ENCODE data around the gene ISCU. TPM values are rescaled to one million over a fixed set of nuclear protein-coding genes. Genes with fewer than 3 reads are reported as not detected.

ISCU gene
- total RNA-seq, 1 donor: 184 TPM

DNA sequence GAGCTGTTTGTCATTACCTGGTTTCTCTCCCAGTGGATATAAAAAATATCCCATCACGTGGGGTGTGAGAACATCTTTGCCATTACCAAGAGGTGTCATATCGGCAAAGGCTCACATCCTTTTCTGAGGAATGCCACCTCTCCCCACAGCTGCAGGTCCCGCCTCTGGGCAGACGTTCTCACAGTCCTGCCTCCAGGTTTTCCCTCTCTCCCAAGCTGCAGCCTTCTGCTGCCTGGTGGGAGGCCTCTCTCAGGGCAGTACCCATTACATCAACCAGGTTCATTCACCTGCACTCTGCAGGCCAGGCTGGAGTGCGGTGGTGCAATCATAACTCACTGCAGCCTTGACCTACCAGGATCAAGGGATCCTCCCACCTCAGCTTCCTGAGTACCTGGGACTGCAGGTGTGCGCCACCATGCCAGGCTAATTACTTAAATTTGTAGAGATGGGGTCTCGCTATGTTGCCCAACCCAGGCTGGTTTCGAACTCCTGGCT is 50.4 kb downstream of the ISCU start:
- H3K27ac ChIP-seq (ENCODE audit: low read depth, low read length): peak overlapping the region; percentile 89
- H3K9me3 ChIP-seq (ENCODE audit: low read depth, low read length): peaks cover 5% of the 10 kb centered on the region
- TF ChIP-seq, protein P1, sequence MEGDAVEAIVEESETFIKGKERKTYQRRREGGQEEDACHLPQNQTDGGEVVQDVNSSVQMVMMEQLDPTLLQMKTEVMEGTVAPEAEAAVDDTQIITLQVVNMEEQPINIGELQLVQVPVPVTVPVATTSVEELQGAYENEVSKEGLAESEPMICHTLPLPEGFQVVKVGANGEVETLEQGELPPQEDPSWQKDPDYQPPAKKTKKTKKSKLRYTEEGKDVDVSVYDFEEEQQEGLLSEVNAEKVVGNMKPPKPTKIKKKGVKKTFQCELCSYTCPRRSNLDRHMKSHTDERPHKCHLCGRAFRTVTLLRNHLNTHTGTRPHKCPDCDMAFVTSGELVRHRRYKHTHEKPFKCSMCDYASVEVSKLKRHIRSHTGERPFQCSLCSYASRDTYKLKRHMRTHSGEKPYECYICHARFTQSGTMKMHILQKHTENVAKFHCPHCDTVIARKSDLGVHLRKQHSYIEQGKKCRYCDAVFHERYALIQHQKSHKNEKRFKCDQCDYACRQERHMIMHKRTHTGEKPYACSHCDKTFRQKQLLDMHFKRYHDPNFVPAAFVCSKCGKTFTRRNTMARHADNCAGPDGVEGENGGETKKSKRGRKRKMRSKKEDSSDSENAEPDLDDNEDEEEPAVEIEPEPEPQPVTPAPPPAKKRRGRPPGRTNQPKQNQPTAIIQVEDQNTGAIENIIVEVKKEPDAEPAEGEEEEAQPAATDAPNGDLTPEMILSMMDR (IDR thresholded peaks at IDR 0.05; ENCODE audit: extremely low read depth, low read depth, low read length): no peak
- peaks cover 37% of the 10 kb centered on the region for H3K4me1 ChIP-seq (ENCODE audit: insufficient read depth, low read length)
- no peak overlapping the region for H3K4me3 ChIP-seq (ENCODE audit: insufficient read depth, low read length)
- no peaks in the 10 kb centered on the region for H4K20me1 ChIP-seq (ENCODE audit: insufficient read depth, low read length)
- no peak overlapping the region for H2AFZ ChIP-seq (ENCODE audit: low read length)
- H3K27me3 ChIP-seq (ENCODE audit: insufficient read depth, low read length): no peaks in the 10 kb centered on the region
- DNase-seq (ENCODE audit: insufficient read length, low spot score, missing footprints): peak; percentile 48
- no peak overlapping the region for H3K4me2 ChIP-seq (ENCODE audit: insufficient read depth, low read length)
- no peaks in the 10 kb centered on the region for H3K36me3 ChIP-seq (ENCODE audit: insufficient read depth, low read length)
- H3K79me2 ChIP-seq (ENCODE audit: insufficient read depth, low read length): no peaks in the 10 kb centered on the region

DNA sequence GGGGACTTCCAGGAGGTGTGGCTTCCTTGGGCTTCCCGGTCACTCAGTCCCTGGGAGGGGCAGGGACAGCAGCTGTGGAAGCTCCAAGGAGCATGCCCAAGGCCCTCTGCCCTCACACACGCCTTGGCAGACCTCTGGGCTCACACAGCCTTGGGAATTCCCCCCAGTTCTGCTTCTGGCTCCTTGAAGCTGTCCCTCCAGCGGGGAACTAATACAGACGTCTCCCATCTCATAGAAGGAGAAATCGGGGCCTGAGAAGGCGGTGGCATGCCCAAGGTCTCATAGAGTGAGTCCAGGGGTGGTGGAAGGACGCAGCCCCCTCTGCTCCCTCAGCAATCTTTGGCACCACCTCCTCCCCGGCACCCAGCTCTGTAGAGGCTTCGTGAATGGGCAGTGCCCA is 51.2 kb downstream of the ISCU start:
- Histone ChIP-seq H4K20me1 (ENCODE audit: insufficient read depth, low read length) (no peaks in the 10 kb centered on the region), H3K36me3 (ENCODE audit: insufficient read depth, low read length) (no peaks in the 10 kb centered on the region), H3K9me3 (ENCODE audit: low read depth, low read length) (peaks cover 5% of the 10 kb centered on the region), H3K27me3 (ENCODE audit: insufficient read depth, low read length) (no peaks in the 10 kb centered on the region), H3K79me2 (ENCODE audit: insufficient read depth, low read length) (no peaks in the 10 kb centered on the region), H3K4me1 (ENCODE audit: insufficient read depth, low read length) (peaks cover 37% of the 10 kb centered on the region), H3K27ac (ENCODE audit: low read depth, low read length) (no peak overlapping the region), H3K4me3 (ENCODE audit: insufficient read depth, low read length) (no peak overlapping the region), H3K4me2 (ENCODE audit: insufficient read depth, low read length) (no peak overlapping the region), H2AFZ (ENCODE audit: low read length) (no peak overlapping the region)
- peak; percentile 68 for DNase-seq (ENCODE audit: insufficient read length, low spot score, missing footprints)
- TF ChIP-seq, protein P1 (IDR thresholded peaks at IDR 0.05; ENCODE audit: extremely low read depth, low read depth, low read length): no peak

DNA sequence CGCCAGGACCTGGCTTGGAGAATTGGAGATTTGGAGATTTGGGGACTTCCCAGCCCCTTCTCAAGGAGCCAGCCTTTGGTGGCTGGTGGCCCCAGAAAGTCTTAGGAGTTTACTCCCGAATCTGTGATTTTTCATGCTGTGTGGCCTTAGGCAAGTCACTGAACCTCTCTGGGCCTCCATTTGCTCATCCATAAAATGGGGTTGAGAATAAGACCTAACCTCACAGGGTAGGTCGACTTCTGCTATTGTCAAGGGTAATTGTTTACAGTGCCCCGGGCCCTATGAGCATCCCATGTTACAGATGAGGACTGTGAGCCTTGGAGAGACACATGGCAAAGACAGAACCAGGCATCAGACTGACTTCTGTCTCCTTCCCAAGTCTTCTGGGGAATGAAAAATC is 51.6 kb downstream of the ISCU start:
- no peak overlapping the region for H3K4me3 ChIP-seq (ENCODE audit: insufficient read depth, low read length)
- H3K27me3 ChIP-seq (ENCODE audit: insufficient read depth, low read length): no peaks in the 10 kb centered on the region
- peaks cover 5% of the 10 kb centered on the region for H3K9me3 ChIP-seq (ENCODE audit: low read depth, low read length)
- no peak overlapping the region for H3K27ac ChIP-seq (ENCODE audit: low read depth, low read length)
- peak; percentile 30 for DNase-seq (ENCODE audit: insufficient read length, low spot score, missing footprints)
- H3K4me1 ChIP-seq (ENCODE audit: insufficient read depth, low read length): peaks cover 37% of the 10 kb centered on the region
- H3K4me2 ChIP-seq (ENCODE audit: insufficient read depth, low read length): no peak overlapping the region
- TF ChIP-seq, protein P1 (IDR thresholded peaks at IDR 0.05; ENCODE audit: extremely low read depth, low read depth, low read length): no peak
- no peaks in the 10 kb centered on the region for H3K79me2 ChIP-seq (ENCODE audit: insufficient read depth, low read length)
- no peak overlapping the region for H2AFZ ChIP-seq (ENCODE audit: low read length)
- H3K36me3 ChIP-seq (ENCODE audit: insufficient read depth, low read length): no peaks in the 10 kb centered on the region
- H4K20me1 ChIP-seq (ENCODE audit: insufficient read depth, low read length): no peaks in the 10 kb centered on the region

DNA sequence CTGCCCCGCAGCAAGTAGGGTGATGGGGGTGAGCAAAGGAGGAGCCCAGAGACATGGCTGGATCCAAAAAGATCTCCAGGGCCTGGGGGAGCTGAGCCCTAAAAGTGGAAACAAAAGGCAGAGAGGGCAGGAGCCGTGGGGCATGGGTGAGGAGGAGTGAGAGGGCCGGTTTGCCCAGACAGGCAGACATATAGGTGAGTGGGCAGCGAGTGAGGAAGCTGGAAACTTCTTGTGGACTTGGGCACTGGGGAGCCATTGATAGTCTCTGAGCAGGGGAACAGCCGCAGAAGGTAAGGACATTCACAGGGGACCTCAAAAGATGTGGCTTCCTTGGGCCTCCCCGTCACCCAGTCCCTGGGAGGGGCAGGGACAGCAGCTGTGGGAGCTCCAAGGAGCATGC is 52.2 kb downstream of the ISCU start:
- no peaks in the 10 kb centered on the region for H4K20me1 ChIP-seq (ENCODE audit: insufficient read depth, low read length)
- H3K4me2 ChIP-seq (ENCODE audit: insufficient read depth, low read length): no peak overlapping the region
- H3K36me3 ChIP-seq (ENCODE audit: insufficient read depth, low read length): no peaks in the 10 kb centered on the region
- H2AFZ ChIP-seq (ENCODE audit: low read length): no peak overlapping the region
- no peak overlapping the region for H3K4me3 ChIP-seq (ENCODE audit: insufficient read depth, low read length)
- H3K27ac ChIP-seq (ENCODE audit: low read depth, low read length): no peak overlapping the region
- no peaks in the 10 kb centered on the region for H3K79me2 ChIP-seq (ENCODE audit: insufficient read depth, low read length)
- DNase-seq (ENCODE audit: insufficient read length, low spot score, missing footprints): peak; percentile 47
- TF ChIP-seq, protein P1 (IDR thresholded peaks at IDR 0.05; ENCODE audit: extremely low read depth, low read depth, low read length): no peak
- H3K9me3 ChIP-seq (ENCODE audit: low read depth, low read length): peaks cover 5% of the 10 kb centered on the region
- H3K4me1 ChIP-seq (ENCODE audit: insufficient read depth, low read length): peaks cover 32% of the 10 kb centered on the region
- no peaks in the 10 kb centered on the region for H3K27me3 ChIP-seq (ENCODE audit: insufficient read depth, low read length)

Data from osteoblast (primary cell).